IPS DF 4.7 (cell line): Measurements from ENCODE around the gene SPATA16.

Experiments
- DNase-seq: peaks from one replicate; pipeline ENCODE4 v3.0.0-alpha.2; 2013; ENCODE audit warnings: low spot score; ENCODE audit errors: extremely low read depth

Gene SPATA16

GRCh38 chr3:172951511-172951910 is 189.5 kb downstream of the SPATA16 start:
- DNase-seq = no peak

DNA sequence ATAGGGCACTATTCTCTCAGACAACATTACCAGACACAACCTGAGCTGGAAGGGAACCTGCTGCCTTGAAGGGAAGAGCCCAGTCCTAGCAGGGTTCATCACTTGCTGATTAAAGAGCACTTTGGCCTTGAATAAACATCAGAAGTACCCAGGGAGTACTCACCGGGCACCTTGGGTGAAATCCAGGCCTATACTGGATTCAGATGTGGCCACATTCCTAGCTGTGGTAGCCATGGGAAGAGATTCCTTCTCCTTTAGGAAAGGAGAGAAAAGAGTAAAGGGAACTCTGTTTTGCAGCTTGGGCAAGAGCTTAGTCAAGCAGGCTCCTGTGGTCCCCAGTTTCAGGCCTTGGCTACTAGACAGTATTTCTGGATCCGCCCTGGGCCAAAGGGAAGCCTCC is 195.0 kb downstream of the SPATA16 start:
- no peak for DNase-seq

DNA sequence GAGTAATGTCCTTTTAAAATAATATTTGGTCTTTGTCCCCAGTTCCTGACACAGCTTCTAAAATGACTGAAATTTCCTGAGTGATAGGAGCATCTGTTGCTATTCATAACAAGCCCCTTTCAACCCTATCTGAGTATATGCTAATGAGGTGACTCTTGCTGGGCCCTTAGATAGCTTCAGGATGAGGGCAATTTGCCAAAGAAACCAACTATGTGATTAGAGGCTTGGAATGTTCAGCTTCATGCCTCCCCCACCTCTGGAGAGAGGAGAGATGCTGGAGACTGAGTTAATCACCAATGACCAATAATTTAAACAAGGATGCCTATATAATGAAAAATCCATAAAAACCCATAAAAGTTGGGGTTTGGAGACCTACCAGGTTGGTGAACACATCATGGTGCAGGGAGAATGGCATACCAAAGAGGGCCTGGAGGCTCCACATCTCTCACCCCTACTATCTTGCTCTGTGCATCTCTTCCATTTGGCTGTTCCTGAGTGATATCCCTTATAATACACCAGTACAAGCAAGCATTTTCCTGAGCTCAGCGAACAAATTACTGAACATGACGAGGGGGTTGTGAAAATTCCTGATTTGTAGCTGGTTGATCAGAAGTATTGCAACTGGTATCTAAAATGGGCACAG is 201.3 kb downstream of the SPATA16 start:
- DNase-seq = peak; percentile 9

GRCh38 chr3:172938788-172939187 is 202.2 kb downstream of the SPATA16 start:
- no peak for DNase-seq

GRCh38 chr3:172931746-172932285 is 209.2 kb downstream of the SPATA16 start:
- no peak for DNase-seq

- DNase-seq = no peak
These were observed 211.6 kb downstream of the SPATA16 start for GRCh38 chr3:172929451-172929850.

GRCh38 chr3:172924546-172924945 is 216.5 kb downstream of the SPATA16 start:
- no peak for DNase-seq

DNA sequence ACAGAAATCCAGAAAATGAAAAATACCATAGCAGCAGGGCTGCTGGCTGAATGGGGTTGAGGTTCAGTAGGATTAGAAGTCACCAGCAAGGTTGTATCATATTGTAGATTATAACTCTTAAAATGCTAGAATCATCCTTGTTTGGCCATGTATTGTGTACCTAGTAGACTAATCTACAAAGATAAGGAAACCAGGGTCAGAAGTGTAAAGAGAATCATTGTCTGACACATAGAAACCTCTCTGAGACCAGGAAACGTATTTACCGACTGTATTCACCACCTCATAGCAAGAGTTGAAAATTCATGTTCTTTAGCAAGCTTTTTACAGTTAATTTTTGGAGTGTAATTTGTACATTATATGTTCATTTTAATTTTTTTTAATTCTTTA is 221.7 kb downstream of the SPATA16 start:
- DNase-seq = no peak

DNA sequence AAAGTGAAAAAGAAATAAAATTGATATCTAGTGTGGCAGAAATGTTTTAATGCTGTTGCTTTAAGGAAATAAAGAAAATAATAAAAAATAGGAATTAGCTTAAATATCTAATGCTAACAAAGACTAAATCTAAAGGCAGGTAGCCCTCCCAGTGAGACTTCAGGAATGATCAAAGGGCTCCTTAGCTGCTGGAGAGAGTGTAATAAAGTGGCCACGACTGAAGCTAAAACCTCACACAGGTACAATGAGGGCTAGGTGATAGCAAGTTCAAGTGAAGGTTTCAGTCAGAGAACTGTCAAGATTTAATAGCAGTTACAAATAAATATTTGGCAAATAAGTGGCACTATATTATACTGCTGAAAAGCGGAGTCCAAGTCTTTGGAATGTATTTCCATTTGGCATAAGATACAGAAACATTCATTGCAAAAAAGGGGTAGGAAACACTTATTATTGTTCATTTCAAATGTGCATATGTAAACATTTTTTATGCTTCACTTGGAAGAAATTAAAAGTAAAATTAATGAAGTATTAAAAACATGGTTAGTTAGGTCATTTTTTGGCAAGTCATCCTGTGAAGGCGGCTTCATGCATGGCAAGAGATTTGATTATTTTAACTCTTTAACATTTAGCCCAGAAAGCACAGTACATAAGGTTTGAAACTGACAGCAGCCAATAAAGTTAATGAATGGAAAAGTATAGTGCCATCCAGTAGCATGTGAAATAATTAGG is 222.3 kb downstream of the SPATA16 start:
- no peak for DNase-seq

DNA sequence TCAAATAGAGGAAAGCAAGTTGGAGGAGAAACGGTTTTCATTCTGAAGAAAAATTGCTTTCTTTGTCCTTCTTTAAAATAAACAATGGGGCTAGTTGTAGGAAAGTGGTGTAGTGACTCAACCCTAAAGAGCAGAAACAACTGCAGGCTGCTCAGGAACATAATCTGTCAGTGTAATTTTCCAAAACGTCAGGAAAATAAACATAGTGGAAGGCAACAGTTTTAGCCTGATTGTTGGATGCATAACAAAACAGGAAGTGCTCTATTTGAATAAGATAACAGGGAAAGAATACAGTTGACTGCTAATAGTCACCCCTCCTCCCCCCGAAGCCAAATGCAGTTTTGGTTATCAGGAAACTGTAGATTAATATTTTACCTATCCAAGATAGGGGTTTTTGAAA is 222.9 kb downstream of the SPATA16 start:
- no peak for DNase-seq

DNA sequence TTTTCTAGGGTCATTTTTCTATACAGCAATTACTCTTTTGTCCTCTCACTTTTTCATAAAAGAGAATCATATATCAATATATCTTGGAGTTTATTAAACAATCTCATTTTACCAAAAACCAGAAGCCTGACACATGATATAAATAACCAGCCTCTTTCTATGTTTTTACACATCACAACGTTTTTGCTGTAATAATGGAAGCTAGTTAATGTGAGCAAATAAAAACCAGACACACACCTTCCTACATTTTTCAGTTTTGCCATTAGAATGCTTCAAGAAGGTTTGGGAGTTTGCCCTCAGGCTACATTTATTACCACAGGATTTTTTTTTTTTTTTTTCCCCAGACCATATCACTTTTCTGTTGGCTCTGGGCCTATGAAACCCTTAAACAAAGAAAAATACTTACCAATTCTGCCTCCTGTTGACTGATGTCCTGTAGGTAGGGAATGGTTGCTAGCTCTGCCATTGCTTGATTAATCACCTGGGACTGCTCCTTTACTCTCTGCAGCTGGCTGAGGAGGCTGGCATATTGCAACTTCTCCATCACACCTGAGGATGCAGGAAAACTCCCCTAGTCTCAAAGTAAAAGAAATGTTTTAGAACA is 225.0 kb downstream of the SPATA16 start:
- DNase-seq = no peak

- DNase-seq = no peak
These were observed 226.2 kb downstream of the SPATA16 start for GRCh38 chr3:172914854-172915253.

- DNase-seq = no peak
These were observed 227.0 kb downstream of the SPATA16 start for GRCh38 chr3:172913911-172914655.

DNA sequence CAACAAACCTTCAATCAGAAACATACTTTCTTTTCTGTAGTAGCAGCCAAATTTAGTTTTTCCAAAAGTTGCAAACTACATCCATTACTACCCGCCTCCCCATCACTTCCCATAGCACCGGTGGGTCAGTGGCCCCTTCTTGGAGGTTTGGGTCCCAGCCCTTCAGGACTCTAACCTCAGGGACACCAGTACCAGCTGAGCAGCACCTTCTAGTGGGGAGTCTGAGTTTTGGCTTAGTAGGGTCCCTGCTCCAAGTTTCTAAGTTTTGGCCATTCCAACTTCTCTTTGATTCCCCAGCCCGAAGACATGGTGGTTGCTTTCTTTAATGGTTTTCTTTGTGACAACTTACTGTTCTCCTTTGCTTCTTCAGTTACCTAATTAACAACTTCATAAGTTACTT is 229.9 kb downstream of the SPATA16 start:
- DNase-seq = no peak

DNA sequence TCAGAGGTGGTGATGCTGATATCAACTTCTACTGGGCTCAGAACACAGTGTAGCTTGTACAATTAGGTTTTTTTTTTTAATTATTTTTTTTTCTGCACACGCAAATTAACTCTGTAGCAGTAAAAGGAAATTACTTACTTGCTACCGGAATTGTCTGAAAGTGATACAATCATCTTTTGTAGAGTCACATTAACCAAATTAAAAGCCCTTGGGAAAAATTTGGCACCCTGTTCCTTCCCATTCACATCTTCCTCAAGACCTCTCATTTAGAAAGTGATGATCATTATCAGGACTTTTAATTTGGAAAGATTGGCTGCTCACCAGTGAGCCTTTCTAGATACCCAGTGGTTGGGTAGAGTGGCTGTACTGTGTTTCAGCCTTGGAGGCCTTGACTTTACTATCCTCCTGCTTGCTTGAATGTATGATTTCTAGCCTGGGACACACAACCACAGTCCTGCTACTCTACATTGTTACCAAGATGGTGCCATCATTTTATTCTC is 232.2 kb downstream of the SPATA16 start:
- DNase-seq = no peak

- DNase-seq = no peak
These were observed 235.6 kb downstream of the SPATA16 start for GRCh38 chr3:172905451-172905850.

DNA sequence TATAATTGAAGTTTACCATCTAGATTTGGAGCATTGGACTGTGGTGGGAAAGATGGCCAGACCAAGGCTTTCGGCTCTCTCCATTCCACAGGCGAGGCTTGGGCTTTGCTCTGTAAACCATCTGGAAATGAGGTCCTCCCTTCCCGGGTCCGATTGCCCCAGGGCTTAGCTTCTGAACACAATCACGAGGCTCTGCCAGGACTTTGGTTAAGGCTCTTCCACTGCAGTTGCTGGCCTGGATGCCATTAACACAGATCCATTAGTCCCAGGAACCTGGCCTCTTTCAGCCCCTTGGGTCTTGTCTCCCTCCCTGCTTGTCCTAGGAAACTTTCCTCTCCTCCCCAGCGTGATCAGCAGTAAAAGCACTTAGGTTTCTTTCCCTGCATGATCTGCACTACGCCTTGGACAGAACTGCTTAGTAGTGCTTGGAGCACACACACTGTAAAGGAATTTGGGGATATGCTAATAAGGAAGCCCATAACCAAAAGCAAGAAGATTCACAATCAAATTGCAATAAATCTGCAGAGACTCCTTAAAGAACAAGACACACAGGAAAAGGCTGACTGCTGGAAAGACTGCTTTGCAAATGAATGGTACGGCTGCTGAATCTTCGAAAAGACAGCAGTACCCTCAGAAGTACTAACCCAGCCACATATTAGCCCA is 236.2 kb downstream of the SPATA16 start:
- no peak for DNase-seq

DNA sequence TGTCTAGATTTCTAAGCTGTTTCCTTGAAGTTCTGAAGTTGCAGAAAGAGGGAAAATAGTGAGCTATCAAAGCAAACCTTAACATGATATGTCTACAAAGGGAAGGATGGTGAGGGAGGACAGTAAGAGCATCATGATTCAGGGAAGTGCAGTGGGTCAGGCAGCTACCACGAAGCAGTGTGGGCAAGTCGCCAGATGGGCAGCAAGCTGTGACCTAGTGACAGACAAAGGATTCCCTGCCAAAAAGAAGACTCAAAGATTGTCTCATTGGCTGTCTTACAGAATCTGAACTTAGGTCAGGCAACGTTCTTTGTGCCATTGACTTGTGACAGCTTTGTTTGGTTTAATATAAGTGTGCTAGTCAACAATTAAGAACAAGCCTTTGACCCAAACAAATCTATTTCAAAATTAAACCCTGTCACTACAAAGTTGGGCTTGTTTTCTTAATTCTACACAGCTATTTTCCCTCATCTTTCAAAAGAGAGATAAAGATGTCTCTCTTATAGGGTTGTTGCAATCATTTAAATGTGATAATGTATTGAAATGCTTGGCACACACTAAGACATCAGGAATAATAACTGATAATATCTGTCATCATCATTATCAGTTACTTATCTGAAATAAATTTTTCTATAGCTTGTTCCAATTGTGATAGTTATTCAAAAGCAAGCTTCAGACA is 237.3 kb downstream of the SPATA16 start:
- no peak for DNase-seq

DNA sequence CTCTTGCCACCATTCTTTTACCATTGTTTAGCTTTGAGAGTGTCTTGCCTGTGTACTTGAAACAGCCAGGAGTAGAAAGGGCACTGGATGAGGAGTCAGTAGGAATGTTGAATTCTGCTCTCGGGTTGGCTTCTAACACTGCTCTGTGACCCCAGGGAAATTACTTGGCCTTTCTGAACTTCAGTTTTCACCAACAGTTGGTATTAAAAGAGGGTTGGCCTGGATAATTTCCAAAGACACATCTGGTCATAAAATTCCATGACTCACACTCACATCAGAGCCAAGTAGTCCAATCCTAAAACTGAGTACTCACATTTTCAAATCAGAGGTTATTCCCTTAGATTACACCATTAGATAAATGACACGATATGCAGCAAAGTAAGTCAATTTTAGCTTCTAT is 248.9 kb downstream of the SPATA16 start:
- DNase-seq = no peak

- DNase-seq = no peak
These were observed 255.3 kb downstream of the SPATA16 start for GRCh38 chr3:172885704-172886103.

GRCh38 chr3:172882563-172882962 is 258.5 kb downstream of the SPATA16 start:
- DNase-seq = no peak
